ENCODE results near the gene UROS. TPM values are rescaled to one million over a fixed set of nuclear protein-coding genes. Genes with fewer than 3 reads are reported as not detected.

UROS gene
- 10 to 100 TPM; 29.0 to 30.7 TPM for total RNA-seq
- total RNA-seq = 25.9 to 29.2 reads per million in 2 donors

- peak; percentile 84 to 87 (median 85) for DNase-seq
- H3K4me1 Mint-ChIP-seq = peaks cover 18% of the 10 kb centered on the region
- no peak within 1 kb of the TSS for H3K4me3 Mint-ChIP-seq
- peaks cover 3% of the 10 kb centered on the region for H3K36me3 Mint-ChIP-seq (ENCODE audit: low read depth)
- no peaks in the 10 kb centered on the region for H3K27me3 Mint-ChIP-seq
- peak; percentile 89 for ATAC-seq
- H3K9me3 ChIP-seq (ENCODE audit: control insufficient read depth, low read length, poor library complexity, severe bottlenecking) = no peaks in the 10 kb centered on the region
- H3K27ac Mint-ChIP-seq = no peak within 1 kb of the TSS
These were observed at the start of gene UROS, which contains the start of gene BCCIP for GRCh38 chr10:125822878-125823662. Gene UROS, minus strand, starts transcription at chr10:125823258. Its CDS starts 6,759 bp downstream, at chr10:125816499. Gene BCCIP, plus strand, starts transcription at chr10:125823546. Its CDS starts 12 bp downstream, at chr10:125823558.

- no peaks in the 10 kb centered on the region for H3K27me3 Mint-ChIP-seq
- no peak for DNase-seq
These were observed 48.3 kb upstream of the UROS start for GRCh38 chr10:125871338-125871737.

GRCh38 chr10:125868372-125868975 is 45.4 kb upstream of the UROS start:
- DNase-seq = no peak
- Mint-ChIP-seq H3K4me1 (peaks cover 4% of the 10 kb centered on the region), H3K4me3 (no peak overlapping the region), H3K27me3 (no peaks in the 10 kb centered on the region), H3K36me3 (ENCODE audit: low read depth) (no peaks in the 10 kb centered on the region), H3K27ac (no peak overlapping the region)
- peak; percentile 47 for ATAC-seq
- H3K9me3 ChIP-seq (ENCODE audit: control insufficient read depth, low read length, poor library complexity, severe bottlenecking) = no peaks in the 10 kb centered on the region

More at GRCh38 chr10:125871338-125871737, 48.3 kb upstream of the UROS start:
- no peak for ATAC-seq
- no peaks in the 10 kb centered on the region for H3K9me3 ChIP-seq (ENCODE audit: control insufficient read depth, low read length, poor library complexity, severe bottlenecking)
- Mint-ChIP-seq H3K36me3 (ENCODE audit: low read depth) (peaks cover 3% of the 10 kb centered on the region), H3K27ac (no peak overlapping the region), H3K4me3 (no peak overlapping the region), H3K4me1 (peaks cover 4% of the 10 kb centered on the region)

GRCh38 chr10:125866421-125867029 is 43.5 kb upstream of the UROS start:
- ATAC-seq (no peak), DNase-seq (no peak)
- no peak overlapping the region for H3K27ac Mint-ChIP-seq
- H3K4me3 Mint-ChIP-seq = no peak overlapping the region
- H3K36me3 Mint-ChIP-seq (ENCODE audit: low read depth) = no peaks in the 10 kb centered on the region
- no peaks in the 10 kb centered on the region for H3K27me3 Mint-ChIP-seq
- no peaks in the 10 kb centered on the region for H3K9me3 ChIP-seq (ENCODE audit: control insufficient read depth, low read length, poor library complexity, severe bottlenecking)
- peaks cover 4% of the 10 kb centered on the region for H3K4me1 Mint-ChIP-seq

GRCh38 chr10:125865120-125865519 is 42.1 kb upstream of the UROS start:
- H3K9me3 ChIP-seq (ENCODE audit: control insufficient read depth, low read length, poor library complexity, severe bottlenecking) = no peaks in the 10 kb centered on the region
- no peak overlapping the region for H3K4me3 Mint-ChIP-seq
- ATAC-seq (no peak), DNase-seq (no peak)
- H3K4me1 Mint-ChIP-seq = peaks cover 4% of the 10 kb centered on the region
- H3K36me3 Mint-ChIP-seq (ENCODE audit: low read depth) = no peaks in the 10 kb centered on the region
- H3K27me3 Mint-ChIP-seq = no peaks in the 10 kb centered on the region
- no peak overlapping the region for H3K27ac Mint-ChIP-seq

- Mint-ChIP-seq H3K36me3 (ENCODE audit: low read depth) (no peaks in the 10 kb centered on the region), H3K27ac (no peak overlapping the region), H3K4me1 (no peaks in the 10 kb centered on the region), H3K27me3 (no peaks in the 10 kb centered on the region), H3K4me3 (no peak overlapping the region)
- DNase-seq (no peak), ATAC-seq (no peak)
- no peaks in the 10 kb centered on the region for H3K9me3 ChIP-seq (ENCODE audit: control insufficient read depth, low read length, poor library complexity, severe bottlenecking)
These were observed 36.2 kb upstream of the UROS start for GRCh38 chr10:125859128-125859817.

- H3K27me3 Mint-ChIP-seq = no peaks in the 10 kb centered on the region
- no peaks in the 10 kb centered on the region for H3K36me3 Mint-ChIP-seq (ENCODE audit: low read depth)
- H3K4me1 Mint-ChIP-seq = no peaks in the 10 kb centered on the region
- no peak overlapping the region for H3K4me3 Mint-ChIP-seq
- no peaks in the 10 kb centered on the region for H3K9me3 ChIP-seq (ENCODE audit: control insufficient read depth, low read length, poor library complexity, severe bottlenecking)
- H3K27ac Mint-ChIP-seq = no peak overlapping the region
- DNase-seq = no peak
- no peak for ATAC-seq
These were observed 34.2 kb upstream of the UROS start for GRCh38 chr10:125857185-125857760.

GRCh38 chr10:125852487-125852886 is 29.4 kb upstream of the UROS start:
- no peak overlapping the region for H3K27ac Mint-ChIP-seq
- no peak for DNase-seq
- H3K27me3 Mint-ChIP-seq = no peaks in the 10 kb centered on the region
- H3K9me3 ChIP-seq (ENCODE audit: control insufficient read depth, low read length, poor library complexity, severe bottlenecking) = no peaks in the 10 kb centered on the region
- no peak overlapping the region for H3K4me3 Mint-ChIP-seq
- ATAC-seq = no peak
- H3K36me3 Mint-ChIP-seq (ENCODE audit: low read depth) = peaks cover 4% of the 10 kb centered on the region
- peaks cover 2% of the 10 kb centered on the region for H3K4me1 Mint-ChIP-seq

GRCh38 chr10:125850766-125851731 is 28.0 kb upstream of the UROS start:
- Mint-ChIP-seq H3K36me3 (ENCODE audit: low read depth) (peaks cover 6% of the 10 kb centered on the region), H3K27me3 (no peaks in the 10 kb centered on the region), H3K4me3 (no peak overlapping the region), H3K4me1 (peaks cover 4% of the 10 kb centered on the region), H3K27ac (no peak overlapping the region)
- no peaks in the 10 kb centered on the region for H3K9me3 ChIP-seq (ENCODE audit: control insufficient read depth, low read length, poor library complexity, severe bottlenecking)
- no peak for DNase-seq
- no peak for ATAC-seq

- peaks cover 6% of the 10 kb centered on the region for H3K36me3 Mint-ChIP-seq (ENCODE audit: low read depth)
- no peak for DNase-seq
These were observed 26.4 kb upstream of the UROS start for GRCh38 chr10:125849448-125849847.

GRCh38 chr10:125848857-125849256 is 25.8 kb upstream of the UROS start:
- Mint-ChIP-seq H3K4me1 (peaks cover 4% of the 10 kb centered on the region), H3K27ac (no peak overlapping the region), H3K4me3 (no peak overlapping the region), H3K36me3 (ENCODE audit: low read depth) (peaks cover 6% of the 10 kb centered on the region), H3K27me3 (no peaks in the 10 kb centered on the region)
- ATAC-seq (no peak), DNase-seq (no peak)
- no peaks in the 10 kb centered on the region for H3K9me3 ChIP-seq (ENCODE audit: control insufficient read depth, low read length, poor library complexity, severe bottlenecking)

More at GRCh38 chr10:125849448-125849847, 26.4 kb upstream of the UROS start:
- Mint-ChIP-seq H3K27ac (no peak overlapping the region), H3K4me3 (no peak overlapping the region), H3K4me1 (peaks cover 4% of the 10 kb centered on the region), H3K27me3 (no peaks in the 10 kb centered on the region)
- no peaks in the 10 kb centered on the region for H3K9me3 ChIP-seq (ENCODE audit: control insufficient read depth, low read length, poor library complexity, severe bottlenecking)
- no peak for ATAC-seq

- Mint-ChIP-seq H3K4me1 (peaks cover 4% of the 10 kb centered on the region), H3K27me3 (no peaks in the 10 kb centered on the region), H3K4me3 (no peak overlapping the region), H3K27ac (no peak overlapping the region), H3K36me3 (ENCODE audit: low read depth) (peaks cover 6% of the 10 kb centered on the region)
- DNase-seq (no peak), ATAC-seq (no peak)
- H3K9me3 ChIP-seq (ENCODE audit: control insufficient read depth, low read length, poor library complexity, severe bottlenecking) = no peaks in the 10 kb centered on the region
These were observed 25.3 kb upstream of the UROS start for GRCh38 chr10:125848371-125848770.
